IPS-15b (cell line): ENCODE measurements around the gene MAP3K7.

Experiments
- H3K27me3 ChIP-seq: one replicate; pipeline ENCODE4 v1.6.1; 2013; ENCODE audit warnings: low read length; ENCODE audit not compliant: control insufficient read depth, insufficient read depth
- H3K36me3 ChIP-seq: one replicate; pipeline ENCODE4 v1.6.1; 2013; ENCODE audit warnings: low read length; ENCODE audit not compliant: control insufficient read depth, insufficient read depth
- H3K4me1 ChIP-seq: one replicate; pipeline ENCODE4 v1.6.1; 2013; ENCODE audit warnings: mild to moderate bottlenecking, low read length; ENCODE audit not compliant: control insufficient read depth, insufficient read depth
- H3K4me3 ChIP-seq: one replicate; pipeline ENCODE4 v1.5.1; 2013; ENCODE audit warnings: low read depth, low read length
- H3K9ac ChIP-seq: one replicate; pipeline ENCODE4 v1.6.1; 2013; ENCODE audit warnings: low read depth, mild to moderate bottlenecking, low read length
- H3K9me3 ChIP-seq: one replicate; pipeline ENCODE4 v1.6.1; 2013; ENCODE audit warnings: mild to moderate bottlenecking, low read length; ENCODE audit not compliant: control insufficient read depth, insufficient read depth

Gene MAP3K7

DNA sequence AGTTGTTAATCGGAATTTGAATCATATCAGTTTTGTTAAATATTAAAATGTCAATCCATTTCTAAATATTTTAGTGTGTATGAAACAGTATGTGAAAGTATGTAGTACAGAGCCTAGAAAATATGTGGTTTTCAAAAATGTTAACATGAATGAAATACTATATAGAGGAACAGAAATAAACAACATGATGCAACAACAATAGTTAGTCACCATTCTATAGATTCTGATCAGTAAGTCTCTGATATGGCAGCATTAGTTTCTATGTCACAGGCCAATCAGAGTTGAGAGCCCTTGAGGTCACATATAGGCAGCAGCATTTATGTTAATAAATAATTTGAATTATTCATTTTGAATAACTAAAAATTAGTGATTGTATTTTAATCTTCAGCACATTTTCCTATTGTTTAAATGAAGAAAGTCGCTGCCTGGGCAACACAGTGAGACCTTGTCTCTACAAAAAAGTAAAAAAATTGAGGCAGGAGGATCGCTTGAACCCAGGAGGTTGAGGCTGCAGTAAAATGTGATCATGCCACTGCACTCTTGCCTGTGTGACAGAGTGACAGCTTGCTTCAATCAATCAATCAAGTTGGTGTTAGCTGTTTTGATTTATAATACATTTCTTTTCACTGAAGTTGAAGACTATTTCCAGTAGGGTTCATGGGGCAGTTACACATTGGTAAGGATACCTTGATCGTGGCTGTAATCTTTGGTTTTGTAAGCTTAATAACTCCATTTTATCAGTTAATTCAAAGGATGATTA lies 11.5 kb upstream of the MAP3K7 start:
- no peaks in the 10 kb centered on the region for H3K9me3 ChIP-seq
- H3K4me3 ChIP-seq, result no peak overlapping the region
- peaks cover 2% of the 10 kb centered on the region for H3K27me3 ChIP-seq

DNA sequence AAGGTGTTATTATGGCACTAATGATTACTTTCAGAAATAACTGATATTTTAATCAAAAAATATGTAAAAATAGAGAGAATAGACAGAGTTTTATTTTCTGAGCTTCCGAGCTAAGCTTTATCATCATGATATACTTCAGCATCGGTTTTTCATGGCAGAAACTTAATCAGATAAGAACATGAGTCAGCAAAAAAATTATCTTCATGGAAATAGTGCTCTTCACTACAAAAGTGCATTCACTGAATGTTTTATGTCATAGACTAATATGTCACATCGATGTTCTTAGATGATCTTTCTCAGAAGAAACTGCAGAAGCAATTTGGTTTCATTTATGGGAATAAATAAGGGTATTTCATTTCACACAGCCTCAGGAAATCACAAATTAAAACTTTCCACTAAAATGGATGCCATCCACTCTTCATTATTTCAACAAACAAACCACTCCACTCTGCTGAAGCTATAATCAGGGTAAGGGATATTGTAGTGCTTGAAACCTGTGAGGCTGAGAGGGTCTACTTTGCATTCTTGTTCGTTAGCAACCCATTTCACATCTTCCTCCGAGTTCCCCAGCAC lies 10.2 kb upstream of the MAP3K7 start:
- Histone ChIP-seq H3K9me3 (no peaks in the 10 kb centered on the region), H3K4me3 (no peak overlapping the region), H3K4me1 (no peaks in the 10 kb centered on the region), H3K27me3 (peaks cover 2% of the 10 kb centered on the region), H3K36me3 (no peaks in the 10 kb centered on the region), H3K9ac (no peak overlapping the region)

More for the DNA sequence above, 11.5 kb upstream of the MAP3K7 start:
- Histone ChIP-seq H3K4me1 (no peaks in the 10 kb centered on the region), H3K36me3 (no peaks in the 10 kb centered on the region), H3K9ac (no peak overlapping the region)

DNA sequence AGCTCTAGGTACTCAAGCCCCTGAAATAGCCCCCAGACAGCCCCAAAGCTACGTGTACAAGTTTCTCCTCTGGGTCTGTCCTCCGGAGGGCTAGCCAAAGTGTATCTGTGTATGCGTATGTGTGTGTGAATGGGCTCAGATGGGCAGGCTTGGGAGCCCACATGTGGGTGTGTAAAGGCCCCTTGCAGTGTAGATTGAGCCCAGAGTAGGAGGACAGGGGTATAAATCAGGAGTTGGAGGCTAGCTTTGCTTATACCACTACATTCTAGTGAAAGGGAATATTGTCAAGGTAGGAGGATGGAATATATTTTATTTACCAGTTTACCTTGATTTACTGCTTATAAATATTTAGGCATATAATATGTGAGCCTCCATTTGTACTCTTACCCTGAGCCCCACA lies 9.0 kb upstream of the MAP3K7 start:
- H3K27me3 ChIP-seq, result peaks cover 2% of the 10 kb centered on the region
- no peak overlapping the region for H3K9ac ChIP-seq
- H3K4me3 ChIP-seq, result no peak overlapping the region
- H3K9me3 ChIP-seq, result no peaks in the 10 kb centered on the region
- H3K4me1 ChIP-seq, result no peaks in the 10 kb centered on the region
- no peaks in the 10 kb centered on the region for H3K36me3 ChIP-seq

DNA sequence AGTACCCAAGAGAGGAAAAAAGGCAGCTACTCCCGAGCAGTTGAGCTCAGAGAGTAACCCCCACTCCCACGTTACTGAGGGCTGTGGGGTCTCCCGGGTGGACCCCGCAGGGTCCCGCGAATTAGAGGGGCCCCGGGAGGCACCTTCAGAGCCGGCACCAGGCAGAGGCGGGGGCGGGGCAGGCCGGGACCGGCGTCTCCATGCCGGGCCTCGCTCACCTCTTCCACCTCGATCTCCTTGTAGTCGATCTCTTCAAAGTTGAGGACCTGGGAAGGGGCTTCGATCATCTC lies 381 bp downstream of the MAP3K7 start:
- Histone ChIP-seq H3K9me3 (no peaks in the 10 kb centered on the region), H3K9ac (peak overlapping the region; percentile 70), H3K27me3 (no peaks in the 10 kb centered on the region), H3K4me1 (peaks cover 2% of the 10 kb centered on the region), H3K4me3 (peak overlapping the region; percentile 90), H3K36me3 (no peaks in the 10 kb centered on the region)

DNA sequence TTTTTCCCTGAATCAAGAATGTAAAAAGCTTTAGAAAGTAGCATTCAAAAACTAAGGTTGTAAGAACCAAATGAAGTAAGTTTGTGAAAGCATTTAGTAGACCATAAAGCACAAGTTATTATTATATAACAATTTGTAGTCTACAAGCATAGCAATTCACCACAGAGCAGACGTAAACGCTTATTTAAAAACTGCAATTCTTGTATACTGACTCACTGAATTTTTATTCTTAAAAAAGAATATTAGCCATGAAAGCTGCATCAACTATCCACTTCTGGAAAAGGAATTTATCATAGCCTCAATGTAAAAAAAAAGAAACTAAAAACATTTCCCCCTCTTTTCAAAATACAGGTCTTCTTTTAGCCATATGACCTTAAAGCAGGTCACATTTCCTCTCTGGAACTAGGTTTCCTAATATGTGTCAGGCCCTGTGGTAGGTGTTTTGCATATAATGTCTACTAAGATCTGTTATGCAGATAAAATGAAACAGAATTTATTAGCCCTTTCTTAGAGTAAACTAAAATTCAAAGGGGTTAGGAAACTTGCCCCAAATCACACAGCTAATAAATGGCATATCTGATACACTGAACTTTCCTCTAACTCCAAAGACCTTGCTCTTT lies 2.1 kb downstream of the MAP3K7 start:
- Histone ChIP-seq H3K4me1 (peaks cover 2% of the 10 kb centered on the region), H3K9me3 (no peaks in the 10 kb centered on the region), H3K4me3 (no peak overlapping the region), H3K9ac (no peak overlapping the region), H3K36me3 (no peaks in the 10 kb centered on the region), H3K27me3 (no peaks in the 10 kb centered on the region)

DNA sequence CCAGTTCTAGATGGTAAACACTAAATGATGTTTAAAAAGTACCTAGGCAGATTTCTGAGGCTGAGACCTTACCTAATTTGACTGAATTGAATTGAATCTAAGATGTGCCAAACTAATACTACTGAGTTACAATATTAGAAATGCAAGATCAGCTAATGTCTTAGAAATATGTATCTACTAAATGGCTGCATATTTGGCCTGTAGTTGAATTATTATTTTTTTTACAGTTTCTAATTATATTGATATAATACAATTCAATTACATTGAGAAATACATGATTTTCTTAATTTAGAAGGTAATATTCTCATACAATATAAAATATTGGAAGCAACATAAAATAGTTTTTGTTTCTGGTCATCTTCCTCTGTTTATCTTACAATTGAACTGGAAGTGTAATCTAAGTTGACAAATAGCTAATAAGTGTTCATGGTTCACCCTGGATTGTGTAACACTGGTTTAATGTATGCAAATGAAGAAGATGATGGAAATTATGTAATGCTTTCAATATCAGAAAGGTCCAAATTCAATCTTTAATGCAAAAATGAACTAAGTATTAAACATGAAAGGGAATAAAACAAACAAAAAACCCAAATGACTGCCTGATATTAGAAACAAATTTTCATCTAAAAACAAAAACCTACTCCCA lies 2.9 kb downstream of the MAP3K7 start:
- peaks cover 2% of the 10 kb centered on the region for H3K4me1 ChIP-seq
- no peak overlapping the region for H3K9ac ChIP-seq
- H3K4me3 ChIP-seq, result no peak overlapping the region
- H3K36me3 ChIP-seq, result no peaks in the 10 kb centered on the region
- H3K27me3 ChIP-seq, result no peaks in the 10 kb centered on the region
- no peaks in the 10 kb centered on the region for H3K9me3 ChIP-seq

DNA sequence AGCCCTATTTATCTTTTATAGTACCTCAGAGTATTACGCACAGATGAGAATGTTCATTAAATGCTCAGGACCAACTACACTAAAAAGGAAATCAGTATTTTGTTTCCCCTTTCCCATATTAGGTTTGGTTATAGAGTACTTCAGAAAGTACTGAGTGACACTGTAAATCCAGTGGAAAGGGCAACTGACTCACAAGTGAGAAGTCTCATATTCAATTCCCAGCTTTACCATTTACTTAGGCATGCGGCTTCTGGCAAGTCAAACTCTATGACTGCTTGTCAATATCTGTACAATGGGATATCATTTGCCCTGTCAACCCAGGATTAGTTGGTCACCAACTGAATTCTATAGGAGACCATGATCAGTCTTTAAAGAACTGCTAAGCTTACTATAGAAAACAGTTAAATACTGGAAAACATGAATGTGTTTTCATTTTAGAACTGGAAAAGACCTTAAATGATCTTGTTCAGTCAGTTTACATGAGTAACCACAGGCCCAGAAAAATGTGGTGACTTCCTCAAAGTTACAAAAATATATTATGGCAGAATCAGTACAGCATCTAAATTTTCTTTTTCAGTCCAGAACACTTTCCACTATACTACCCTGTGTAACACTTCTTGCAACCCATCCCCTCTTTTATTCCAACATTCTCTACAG lies 3.6 kb downstream of the MAP3K7 start:
- no peak overlapping the region for H3K9ac ChIP-seq
- peaks cover 2% of the 10 kb centered on the region for H3K4me1 ChIP-seq
- no peaks in the 10 kb centered on the region for H3K36me3 ChIP-seq
- no peaks in the 10 kb centered on the region for H3K9me3 ChIP-seq
- no peaks in the 10 kb centered on the region for H3K27me3 ChIP-seq
- no peak overlapping the region for H3K4me3 ChIP-seq

DNA sequence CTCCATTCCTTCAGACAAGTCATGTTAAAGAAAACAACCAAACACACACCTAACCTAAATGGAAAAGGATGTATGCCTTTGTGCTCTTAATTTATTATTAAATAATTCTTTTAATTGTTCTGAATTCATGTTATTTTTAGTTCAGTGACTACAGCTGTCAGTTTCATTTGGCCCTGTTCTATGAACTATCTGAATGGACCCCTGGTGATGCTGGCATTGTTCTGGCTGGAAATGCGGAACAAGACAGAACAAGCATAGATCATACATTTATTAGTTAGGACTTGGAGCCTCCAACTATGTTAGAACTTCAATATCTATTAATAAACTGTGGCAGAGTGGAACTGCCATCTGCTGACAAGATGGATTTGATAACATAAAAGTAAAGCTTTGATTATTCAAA lies 5.7 kb downstream of the MAP3K7 start:
- Histone ChIP-seq H3K36me3 (no peaks in the 10 kb centered on the region), H3K27me3 (no peaks in the 10 kb centered on the region), H3K9me3 (no peaks in the 10 kb centered on the region), H3K4me3 (no peak overlapping the region), H3K9ac (no peak overlapping the region), H3K4me1 (peaks cover 6% of the 10 kb centered on the region)

DNA sequence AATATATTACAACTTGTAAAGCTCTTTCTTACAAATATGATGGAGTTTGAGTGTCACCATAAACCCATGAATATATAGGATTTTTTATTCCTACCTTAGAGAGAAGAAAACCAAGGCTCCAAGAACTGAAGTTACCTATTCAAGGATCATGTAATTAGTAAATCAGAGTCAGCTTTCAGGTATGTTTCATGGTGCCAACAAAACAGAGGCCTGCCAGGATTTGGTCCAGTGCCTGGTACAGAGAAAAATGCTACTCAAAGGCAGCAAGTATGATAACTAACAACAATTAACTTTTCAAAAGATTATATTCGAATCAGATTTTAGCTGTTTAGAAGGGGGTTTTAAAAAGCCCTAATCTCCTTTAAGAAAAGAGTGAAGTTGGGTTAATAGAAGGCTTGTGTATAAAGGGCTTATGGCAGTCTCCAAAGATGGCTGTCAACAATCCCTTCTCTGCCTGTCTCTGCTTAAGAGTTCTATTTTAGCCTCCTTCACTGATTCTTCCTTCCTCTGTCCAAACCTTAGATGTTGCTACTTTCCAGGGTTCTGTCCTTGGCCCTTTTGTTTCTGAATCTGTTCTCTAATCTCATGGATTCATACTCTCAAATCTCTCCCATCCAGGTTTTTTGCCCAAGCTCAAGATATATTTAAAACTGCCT lies 7.8 kb downstream of the MAP3K7 start:
- Histone ChIP-seq H3K36me3 (no peaks in the 10 kb centered on the region), H3K9me3 (no peaks in the 10 kb centered on the region), H3K4me1 (peaks cover 4% of the 10 kb centered on the region), H3K9ac (no peak overlapping the region), H3K27me3 (no peaks in the 10 kb centered on the region), H3K4me3 (no peak overlapping the region)

DNA sequence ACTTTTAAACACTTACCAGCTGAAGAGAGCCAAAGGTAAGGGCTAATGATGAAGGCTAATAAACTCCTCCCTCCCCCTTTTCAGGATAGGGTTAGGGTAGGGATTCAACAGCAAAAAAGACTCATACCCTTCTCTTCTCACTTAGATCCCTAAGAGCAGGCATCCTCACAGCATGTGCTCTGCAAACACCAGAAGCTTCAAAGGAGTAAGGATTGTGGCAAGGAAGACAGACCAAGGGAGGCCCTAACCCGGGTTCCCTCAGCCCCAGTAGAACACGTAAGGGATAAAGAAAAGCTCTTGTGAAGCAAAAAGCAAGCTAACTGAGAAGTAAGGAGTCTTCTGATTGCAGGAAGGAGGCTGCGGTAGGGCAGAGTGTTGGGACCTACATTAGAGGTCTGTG lies 11.6 kb downstream of the MAP3K7 start:
- Histone ChIP-seq H3K4me1 (peaks cover 4% of the 10 kb centered on the region), H3K4me3 (no peak overlapping the region), H3K9me3 (no peaks in the 10 kb centered on the region), H3K36me3 (no peaks in the 10 kb centered on the region), H3K27me3 (no peaks in the 10 kb centered on the region), H3K9ac (no peak overlapping the region)

DNA sequence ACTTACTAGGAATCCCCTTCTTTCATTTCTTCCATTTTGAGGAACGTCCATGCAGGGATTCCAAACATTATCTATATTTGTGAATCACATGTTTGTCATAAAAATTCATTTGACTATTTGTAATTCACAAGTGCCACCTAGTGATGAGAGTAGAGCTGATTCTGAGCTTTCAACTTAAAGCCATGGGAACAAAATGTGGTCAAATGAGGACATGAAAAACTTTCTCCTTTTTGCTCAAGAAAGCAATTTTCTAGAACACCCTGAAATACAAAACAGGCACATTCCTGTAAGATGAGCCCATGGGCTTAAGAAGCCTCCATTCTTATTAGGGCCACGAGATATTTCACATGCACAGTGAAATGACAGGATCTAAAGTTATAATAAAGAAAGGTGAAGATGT lies 12.3 kb downstream of the MAP3K7 start:
- Histone ChIP-seq H3K9ac (no peak overlapping the region), H3K9me3 (no peaks in the 10 kb centered on the region), H3K4me3 (no peak overlapping the region), H3K27me3 (no peaks in the 10 kb centered on the region), H3K36me3 (no peaks in the 10 kb centered on the region), H3K4me1 (peaks cover 4% of the 10 kb centered on the region)
